Fibroblast of lung (primary cell): ENCODE data around the gene ADORA2B.

ENCODE experiments used
- EZH2 ChIP-seq: IDR thresholded peaks from 2 replicates; pipeline ENCODE4 v1.5.1; 2012; ENCODE audit warnings: low read length, control low read depth, mild to moderate bottlenecking; ENCODE audit errors: missing control alignments
- TF ChIP-seq, protein P1 (sequence below), 2 donors: IDR thresholded peaks in 1 of 2; conservative IDR thresholded peaks in 1 of 2; 1 replicate in 1 of 2; 2 replicates in 1 of 2; pipeline ENCODE4 v1.5.1; 2011 to 2012; ENCODE audit warnings: low read length in 2 of 2, control low read depth in 1 of 2, inconsistent platforms in 1 of 2, low read depth in 1 of 2, mild to moderate bottlenecking in 1 of 2

DNA sequence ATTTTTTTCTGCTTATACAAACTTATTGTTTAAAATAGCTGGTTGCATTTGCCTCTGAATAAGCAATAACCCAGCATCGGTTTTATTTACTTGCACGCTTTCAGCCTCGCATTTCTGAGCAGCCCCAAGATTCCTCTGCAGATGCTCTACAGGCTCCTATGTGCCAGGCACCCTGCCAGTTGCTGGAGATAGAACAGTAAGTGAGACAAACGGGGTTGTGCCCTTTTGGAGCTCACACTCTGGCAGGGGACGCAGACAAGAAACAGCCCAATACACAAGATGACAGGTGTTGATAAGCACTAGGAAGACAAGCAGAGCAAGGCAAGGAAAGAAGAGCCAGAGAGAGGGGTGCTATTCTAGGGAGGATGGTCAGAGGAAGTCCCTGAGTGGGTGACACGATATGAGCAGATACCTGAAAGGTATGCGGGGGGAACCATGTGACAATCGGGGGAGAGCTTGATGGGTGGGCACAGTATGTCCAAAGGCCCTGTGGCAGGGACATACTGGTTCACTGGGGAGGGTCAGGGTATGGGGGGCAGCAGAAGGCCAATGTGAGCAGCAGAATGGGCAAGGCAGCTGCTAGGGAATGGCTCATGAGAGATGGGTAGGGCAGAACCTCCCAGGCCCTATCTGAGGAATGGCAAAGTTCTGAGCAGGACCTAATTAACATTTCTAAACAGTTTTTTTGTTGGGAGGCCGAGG is 18.7 kb upstream of the ADORA2B start:
- TF ChIP-seq, protein P1, sequence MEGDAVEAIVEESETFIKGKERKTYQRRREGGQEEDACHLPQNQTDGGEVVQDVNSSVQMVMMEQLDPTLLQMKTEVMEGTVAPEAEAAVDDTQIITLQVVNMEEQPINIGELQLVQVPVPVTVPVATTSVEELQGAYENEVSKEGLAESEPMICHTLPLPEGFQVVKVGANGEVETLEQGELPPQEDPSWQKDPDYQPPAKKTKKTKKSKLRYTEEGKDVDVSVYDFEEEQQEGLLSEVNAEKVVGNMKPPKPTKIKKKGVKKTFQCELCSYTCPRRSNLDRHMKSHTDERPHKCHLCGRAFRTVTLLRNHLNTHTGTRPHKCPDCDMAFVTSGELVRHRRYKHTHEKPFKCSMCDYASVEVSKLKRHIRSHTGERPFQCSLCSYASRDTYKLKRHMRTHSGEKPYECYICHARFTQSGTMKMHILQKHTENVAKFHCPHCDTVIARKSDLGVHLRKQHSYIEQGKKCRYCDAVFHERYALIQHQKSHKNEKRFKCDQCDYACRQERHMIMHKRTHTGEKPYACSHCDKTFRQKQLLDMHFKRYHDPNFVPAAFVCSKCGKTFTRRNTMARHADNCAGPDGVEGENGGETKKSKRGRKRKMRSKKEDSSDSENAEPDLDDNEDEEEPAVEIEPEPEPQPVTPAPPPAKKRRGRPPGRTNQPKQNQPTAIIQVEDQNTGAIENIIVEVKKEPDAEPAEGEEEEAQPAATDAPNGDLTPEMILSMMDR (conservative IDR thresholded peaks at IDR 0.05 in 1 of 2, IDR thresholded peaks at IDR 0.05 in 1 of 2; ENCODE audit: low read depth in 1 of 2, low read length in 2 of 2): no peak
- TF ChIP-seq EZH2: no peak
